Medulla oblongata (tissue), 1 donor: ENCODE results near the gene CSRNP3.
"Not testable (repeated sequence)": the region's sequence is repeated elsewhere in the genome, so short reads cannot be mapped to it uniquely, and the experiment has no call there.

Experiments used
- DNase-seq: peaks from one replicate; pipeline ENCODE4 v3.0.0-alpha.2; 2015; ENCODE audit errors: extremely low spot score

The CSRNP3 gene

GRCh38 chr2:165586019-165586418 lies 116.5 kb downstream of the CSRNP3 start:
- DNase-seq, result no peak

DNA sequence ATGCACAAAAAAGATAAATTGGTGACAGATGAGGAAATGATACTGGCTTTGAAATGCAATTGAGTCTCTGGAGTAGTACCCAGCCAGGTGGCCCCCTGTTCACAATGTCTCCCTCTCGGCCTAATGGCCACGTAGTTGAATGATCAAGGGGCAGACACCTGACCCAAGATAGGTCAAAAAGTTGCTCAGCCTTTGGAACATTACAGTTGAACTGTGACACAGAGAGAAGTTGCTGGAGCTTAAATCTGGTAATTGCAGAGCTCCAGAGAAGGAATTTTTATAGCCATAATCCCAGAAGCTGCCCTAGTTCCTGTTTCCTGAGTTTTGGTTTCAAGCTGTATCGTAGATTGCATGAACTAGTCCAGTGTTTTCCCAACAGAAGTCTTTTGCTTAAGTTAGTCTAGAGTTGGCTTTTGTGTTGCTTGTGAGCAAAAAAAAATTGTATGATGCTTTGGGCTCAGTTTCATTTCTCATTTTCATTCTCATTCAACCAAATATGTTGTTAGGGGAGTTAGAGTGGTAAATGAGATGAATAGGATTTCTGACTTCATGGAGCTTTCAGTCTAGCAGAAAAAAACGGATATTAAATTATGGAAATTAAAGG lies 117.9 kb downstream of the CSRNP3 start:
- no peak for DNase-seq

GRCh38 chr2:165590999-165591398 lies 121.5 kb downstream of the CSRNP3 start:
- not testable (repeated sequence) for DNase-seq

DNA sequence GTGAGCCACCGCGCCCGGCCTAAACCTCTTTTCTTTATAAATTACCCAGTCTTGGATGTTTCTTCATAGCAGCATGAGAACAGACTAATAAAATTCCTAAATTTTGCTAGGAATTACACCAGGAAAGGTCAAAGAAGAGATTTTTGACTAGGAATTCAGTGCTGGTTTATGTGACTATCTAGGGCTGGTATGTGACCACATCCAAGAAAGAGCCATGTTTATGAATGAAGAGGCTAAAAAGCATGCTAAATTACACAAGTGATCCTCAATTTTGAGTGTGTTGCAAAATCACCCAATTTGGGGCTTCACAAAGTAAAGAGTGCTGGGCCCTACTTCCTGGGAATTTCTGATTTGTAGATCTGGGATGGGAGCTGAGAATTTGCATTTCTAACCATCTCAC lies 123.6 kb downstream of the CSRNP3 start:
- DNase-seq, result no peak

DNA sequence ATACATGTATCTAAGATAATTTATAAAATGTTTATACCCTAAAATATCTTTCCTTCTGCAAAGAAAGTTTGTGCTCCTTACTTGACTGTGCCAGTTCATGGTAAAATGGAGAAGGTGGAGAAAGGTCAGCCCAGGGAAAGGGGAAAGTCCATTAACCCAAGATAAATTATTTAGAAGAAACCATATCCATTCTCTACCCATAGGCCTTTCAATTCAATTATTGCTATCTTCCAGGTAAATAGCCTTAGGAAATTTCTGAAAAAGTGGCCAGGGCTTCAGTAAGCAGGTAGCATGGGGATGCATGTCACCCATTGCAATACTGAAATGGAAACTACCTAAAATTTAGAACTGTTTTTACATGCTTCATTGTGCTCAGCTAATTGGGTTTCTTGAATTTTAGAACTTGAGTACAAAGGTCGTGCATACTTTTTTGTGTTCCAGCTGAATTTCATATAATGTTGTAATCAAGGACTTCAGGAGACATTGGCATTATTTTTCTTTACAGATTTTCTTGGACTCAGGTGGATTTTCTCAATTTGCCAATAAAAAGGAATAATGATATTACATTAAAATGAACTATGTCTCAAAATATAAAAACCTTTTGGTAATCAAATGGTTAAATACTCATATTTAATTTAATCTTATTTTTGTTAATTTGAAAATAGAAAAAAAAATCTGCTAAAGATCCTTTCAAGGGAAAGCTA lies 124.9 kb downstream of the CSRNP3 start:
- no peak for DNase-seq

DNA sequence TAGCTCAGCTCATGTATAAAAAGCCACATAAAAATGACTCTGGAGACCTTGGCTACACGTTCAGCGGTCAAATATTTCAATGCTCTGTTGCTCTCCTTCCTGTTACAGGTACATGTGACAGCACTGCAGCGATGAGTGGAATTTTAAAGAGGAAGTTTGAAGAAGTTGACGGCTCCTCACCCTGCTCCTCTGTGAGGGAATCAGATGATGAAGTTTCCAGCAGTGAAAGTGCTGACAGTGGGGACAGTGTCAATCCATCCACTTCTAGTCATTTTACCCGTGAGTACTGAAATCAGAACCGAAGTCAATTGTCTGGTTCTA lies 125.4 kb downstream of the CSRNP3 start:
- no peak for DNase-seq

DNA sequence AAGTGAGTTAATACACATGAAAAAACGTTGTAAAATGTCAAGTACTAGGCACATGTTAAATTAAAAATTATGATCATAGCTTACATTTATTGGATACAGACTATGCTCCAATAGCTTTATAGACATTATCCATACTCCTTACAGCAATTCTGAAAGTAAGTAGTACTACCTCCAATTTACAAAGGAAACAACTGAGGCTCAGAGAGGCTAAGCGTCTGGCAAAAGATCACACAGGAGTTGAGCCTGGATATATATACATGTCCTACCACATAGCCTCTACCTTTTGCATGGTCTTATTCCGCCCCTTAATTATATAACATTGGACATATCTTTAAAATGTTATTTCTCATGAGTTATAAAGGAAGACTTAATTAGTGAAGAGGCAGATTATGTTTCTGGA lies 127.3 kb downstream of the CSRNP3 start:
- DNase-seq, result no peak

GRCh38 chr2:165601065-165601830 lies 131.8 kb downstream of the CSRNP3 start:
- no peak for DNase-seq

DNA sequence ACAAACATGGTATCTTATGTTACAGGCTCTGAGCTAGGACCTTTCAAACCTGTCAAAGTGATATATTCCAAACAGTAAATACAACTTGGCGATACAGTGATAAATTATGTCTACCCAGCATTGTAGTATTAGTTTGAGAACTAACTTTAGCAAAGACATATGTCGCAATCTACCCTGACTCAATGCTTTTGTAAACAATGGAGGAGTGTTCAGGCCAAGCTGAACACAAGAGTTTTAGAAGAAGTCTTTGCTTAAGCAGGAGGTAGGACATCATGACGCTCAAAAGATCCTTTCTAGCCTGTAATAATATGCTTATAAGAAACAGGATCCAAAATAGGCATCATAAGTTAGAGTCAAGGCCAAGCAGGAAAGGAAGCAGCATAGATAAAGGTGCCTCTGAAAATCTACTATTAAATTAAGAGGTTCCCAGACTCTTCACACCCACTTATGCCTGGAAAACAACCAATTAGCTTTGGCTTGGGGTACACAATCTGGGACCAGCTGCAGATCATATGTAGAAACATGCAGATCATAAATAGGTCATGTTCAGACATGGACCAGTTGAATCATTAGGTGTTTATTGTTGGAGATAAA lies 132.5 kb downstream of the CSRNP3 start:
- DNase-seq, result no peak

GRCh38 chr2:165609672-165610071 lies 140.2 kb downstream of the CSRNP3 start:
- DNase-seq, result no peak

GRCh38 chr2:165610591-165611029 lies 141.1 kb downstream of the CSRNP3 start:
- DNase-seq, result no peak

DNA sequence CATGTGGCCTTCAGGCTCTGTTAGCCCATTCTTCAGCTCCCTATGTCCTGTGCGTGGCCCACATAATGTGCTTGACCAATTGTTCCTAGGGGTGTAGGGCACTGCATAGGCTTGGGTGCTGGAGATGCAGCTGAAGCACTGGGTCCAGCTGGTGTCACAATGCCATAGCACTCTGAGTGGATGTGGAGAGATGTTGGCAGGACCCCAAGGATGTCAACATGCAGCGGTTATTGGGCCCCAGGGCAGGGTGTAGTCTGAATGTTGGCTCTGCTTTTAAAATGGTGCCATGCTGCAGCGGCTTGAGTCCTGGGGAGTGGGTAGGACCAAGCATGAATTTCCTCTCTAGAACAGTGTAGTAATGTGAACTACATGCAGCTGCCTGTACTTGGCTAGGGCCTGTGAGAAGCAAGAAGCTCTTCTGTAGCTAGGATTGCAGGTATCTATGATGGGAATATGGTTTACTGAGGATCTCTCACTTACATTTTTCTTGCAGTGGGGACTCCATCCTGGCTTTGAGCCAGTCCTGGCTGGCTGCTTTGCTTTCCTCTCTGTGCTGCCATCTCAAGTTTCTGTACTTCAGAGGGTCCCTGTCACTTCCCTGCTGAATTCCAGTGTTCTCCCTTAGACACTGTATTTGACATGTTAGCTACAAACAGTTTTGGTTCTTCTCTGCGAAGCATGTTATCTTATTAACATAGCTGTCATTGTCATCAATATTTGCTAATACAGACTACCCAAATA lies 148.4 kb downstream of the CSRNP3 start:
- DNase-seq, result no peak

DNA sequence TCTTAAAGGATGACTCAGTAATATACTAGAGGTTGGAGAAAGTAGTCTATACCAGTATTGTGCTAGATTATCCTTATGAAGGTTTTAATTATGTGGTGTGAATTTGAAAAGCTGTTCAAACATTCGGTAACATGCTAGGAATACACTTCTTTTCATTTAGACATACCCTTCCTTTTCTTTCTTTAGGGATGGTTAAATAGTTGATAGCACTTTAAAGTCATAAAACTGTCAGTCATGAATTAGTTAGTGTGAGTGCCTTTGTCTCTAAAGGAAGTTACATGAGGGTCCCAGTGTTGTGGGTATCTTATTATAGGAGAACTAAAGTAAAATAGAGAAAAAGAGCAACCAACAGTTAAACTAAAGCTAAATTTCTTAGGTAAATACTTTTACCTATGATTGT lies 149.3 kb downstream of the CSRNP3 start:
- no peak for DNase-seq

DNA sequence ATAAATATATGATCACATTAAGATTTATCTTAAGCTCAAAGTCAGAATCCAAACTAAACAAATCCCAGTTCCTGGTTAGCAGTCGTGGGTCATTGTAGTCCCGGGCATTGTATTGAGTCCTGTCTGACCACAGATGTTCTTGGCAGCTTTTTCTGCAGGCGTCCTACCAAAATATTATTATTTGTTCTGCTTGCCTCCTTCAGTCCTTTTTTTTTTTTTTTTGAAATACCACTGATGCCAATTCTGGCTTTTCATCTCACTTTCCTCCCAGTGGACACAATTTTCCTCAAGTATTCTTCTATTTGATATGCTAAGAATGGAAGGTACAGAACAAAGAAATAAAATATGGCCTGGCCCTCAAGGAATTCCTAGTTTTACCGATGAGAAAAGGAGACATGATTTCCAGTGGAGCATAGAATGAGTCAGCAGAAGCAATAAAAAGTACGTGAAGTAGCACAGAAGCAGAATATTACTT lies 151.6 kb downstream of the CSRNP3 start:
- DNase-seq, result no peak

DNA sequence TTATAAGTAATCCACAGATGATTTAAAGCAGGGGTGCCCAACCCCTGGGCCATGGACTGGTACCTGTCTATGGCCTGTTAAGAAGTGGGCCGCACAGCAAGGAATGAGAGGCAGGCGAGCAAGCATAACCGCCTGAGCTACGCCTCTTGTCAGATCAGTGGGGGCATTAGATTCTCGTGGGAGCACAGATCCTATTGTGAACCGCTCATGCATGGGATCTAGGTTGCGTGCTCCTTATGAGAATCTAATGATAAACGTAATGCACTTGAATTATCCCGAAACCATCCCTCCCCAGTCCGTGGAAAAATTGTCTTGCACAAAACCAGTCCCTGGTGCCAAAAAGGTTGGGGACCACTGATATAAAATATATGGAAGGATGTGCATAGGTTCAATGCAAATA lies 153.7 kb downstream of the CSRNP3 start:
- no peak for DNase-seq

DNA sequence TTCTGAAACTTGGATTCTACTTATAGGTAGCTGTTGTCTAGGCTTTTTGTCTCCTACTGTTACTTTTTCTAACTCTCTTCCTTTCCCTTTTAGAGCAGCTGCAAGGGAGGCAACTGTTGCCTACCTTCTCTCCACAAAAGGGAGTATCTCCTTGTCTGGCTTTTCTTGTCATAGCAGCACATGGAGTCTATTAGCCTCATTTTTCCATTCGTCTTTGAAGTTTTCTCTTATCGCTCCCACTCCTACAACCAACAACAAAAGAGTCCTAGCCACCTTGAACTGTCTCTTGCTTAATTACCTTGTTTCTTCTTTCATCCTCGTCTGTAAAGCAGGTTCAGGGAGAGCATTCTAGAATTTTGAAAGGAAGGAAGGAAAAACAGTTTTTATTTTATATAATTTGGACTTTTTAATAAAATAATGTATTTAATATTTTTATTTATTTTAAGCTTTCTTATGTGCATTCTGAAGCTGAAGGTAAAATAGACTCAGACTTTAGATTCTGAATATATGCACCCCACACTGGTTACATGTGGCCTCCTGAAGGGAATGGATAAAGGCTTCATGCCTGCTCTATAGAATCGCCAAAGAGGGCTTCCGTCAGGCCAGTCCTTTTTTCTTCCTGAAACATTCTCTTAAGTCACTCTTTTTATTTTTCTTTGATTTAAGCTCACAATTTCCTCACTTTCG lies 154.4 kb downstream of the CSRNP3 start:
- DNase-seq, result no peak

- no peak for DNase-seq
Observed at GRCh38 chr2:165624470-165624800, 154.9 kb downstream of the CSRNP3 start.

DNA sequence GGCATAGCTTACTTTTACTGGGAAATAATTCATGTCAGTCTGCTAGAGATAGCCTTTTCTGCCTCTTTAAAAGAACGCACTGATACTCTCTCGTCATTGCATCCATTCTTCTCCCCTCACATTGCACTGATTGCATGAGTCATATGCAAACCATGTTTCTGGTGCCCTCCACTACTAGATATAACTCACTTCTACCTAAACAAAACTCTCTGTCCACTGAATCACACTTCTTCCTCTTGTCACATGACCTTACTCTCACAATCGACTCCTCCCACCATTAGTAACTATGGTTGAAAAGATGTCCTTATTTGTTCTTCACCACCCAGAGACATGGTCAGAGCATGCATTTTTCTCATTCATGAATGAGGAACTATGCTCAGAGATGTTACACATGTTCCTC lies 158.0 kb downstream of the CSRNP3 start:
- no peak for DNase-seq

- DNase-seq, result no peak
Observed at GRCh38 chr2:165629776-165630175, 160.3 kb downstream of the CSRNP3 start.

GRCh38 chr2:165630236-165630635 lies 160.7 kb downstream of the CSRNP3 start:
- no peak for DNase-seq

- no peak for DNase-seq
Observed at GRCh38 chr2:165631089-165631488, 161.6 kb downstream of the CSRNP3 start.
